HEK293T (cell line): Measurements from ENCODE around the gene HMX1.

Experiments used
- CTCF ChIA-PET: fragments of 350-600 bp; formaldehyde crosslinking; extraction: SDS; loops from one replicate; lab custom pipeline; 2021; ENCODE audit warnings: antibody characterized with exemption, inconsistent platforms; lab: Yijun Ruan, JAX
- POLR2A ChIA-PET: fragments of 350-600 bp; formaldehyde crosslinking; extraction: SDS; loops from one replicate; lab custom pipeline; 2020; ENCODE audit warnings: antibody characterized with exemption, inconsistent platforms; lab: Yijun Ruan, JAX
- DNase-seq: peaks from one replicate; pipeline ENCODE4 v3.0.0; 2012; ENCODE audit warnings: mixed read lengths; ENCODE audit errors: extremely low spot score
- ARNT ChIP-seq: fragments of 450-650 bp; IDR thresholded peaks from 2 replicates; pipeline ENCODE4 v1.6.1; 2017; ENCODE audit warnings: mild to moderate bottlenecking
- BHLHE40 ChIP-seq: fragments of 450-650 bp; IDR thresholded peaks from 2 replicates; pipeline ENCODE4 v1.6.1; 2016; ENCODE audit warnings: mild to moderate bottlenecking, moderate library complexity, borderline replicate concordance
- CTBP1 ChIP-seq: fragments of 450-650 bp; IDR thresholded peaks from 2 replicates; pipeline ENCODE4 v1.6.1; 2016; ENCODE audit warnings: borderline replicate concordance
- ELF4 ChIP-seq: fragments of 450-650 bp; IDR thresholded peaks from 2 replicates; pipeline ENCODE4 v1.6.1; 2017; ENCODE audit warnings: antibody characterized with exemption
- FOXA1 ChIP-seq: fragments of 450-650 bp; IDR thresholded peaks from 2 replicates; pipeline ENCODE4 v1.6.1; 2016; ENCODE audit warnings: mild to moderate bottlenecking
- FOXK2 ChIP-seq: fragments of 450-650 bp; IDR thresholded peaks from 2 replicates; pipeline ENCODE4 v1.6.1; 2016; ENCODE audit warnings: mild to moderate bottlenecking
- FOXM1 ChIP-seq: fragments of 450-650 bp; IDR thresholded peaks from 2 replicates; pipeline ENCODE4 v1.6.1; 2017; ENCODE audit warnings: mild to moderate bottlenecking, borderline replicate concordance
- HDGF ChIP-seq: fragments of 450-650 bp; IDR thresholded peaks from 2 replicates; pipeline ENCODE4 v1.6.1; 2017; ENCODE audit warnings: antibody characterized with exemption, borderline replicate concordance
- L3MBTL2 ChIP-seq: fragments of 450-650 bp; conservative IDR thresholded peaks from 2 replicates; pipeline ENCODE4 v1.6.1; 2016; ENCODE audit warnings: mild to moderate bottlenecking
- LEF1 ChIP-seq: fragments of 450-650 bp; IDR thresholded peaks from 2 replicates; pipeline ENCODE4 v1.6.1; 2017; ENCODE audit warnings: mild to moderate bottlenecking, borderline replicate concordance
- NFRKB ChIP-seq: fragments of 450-650 bp; IDR thresholded peaks from 2 replicates; pipeline ENCODE4 v1.6.1; 2016; ENCODE audit warnings: mild to moderate bottlenecking, moderate library complexity
- SP1 ChIP-seq: fragments of 450-650 bp; IDR thresholded peaks from 2 replicates; pipeline ENCODE4 v1.6.1; 2017
- SUZ12 ChIP-seq: fragments of 450-650 bp; IDR thresholded peaks from 2 replicates; pipeline ENCODE4 v1.6.1; 2016; ENCODE audit warnings: mild to moderate bottlenecking
- TARDBP ChIP-seq: fragments of 450-650 bp; IDR thresholded peaks from 2 replicates; pipeline ENCODE4 v1.6.1; 2016
- ZNF384 ChIP-seq: fragments of 450-650 bp; IDR thresholded peaks from 2 replicates; pipeline ENCODE4 v1.6.1; 2016
- TF ChIP-seq, protein P1 (sequence below): fragments of 450-650 bp; IDR thresholded peaks from 2 replicates; pipeline ENCODE4 v1.6.1; 2016

The HMX1 gene

DNA sequence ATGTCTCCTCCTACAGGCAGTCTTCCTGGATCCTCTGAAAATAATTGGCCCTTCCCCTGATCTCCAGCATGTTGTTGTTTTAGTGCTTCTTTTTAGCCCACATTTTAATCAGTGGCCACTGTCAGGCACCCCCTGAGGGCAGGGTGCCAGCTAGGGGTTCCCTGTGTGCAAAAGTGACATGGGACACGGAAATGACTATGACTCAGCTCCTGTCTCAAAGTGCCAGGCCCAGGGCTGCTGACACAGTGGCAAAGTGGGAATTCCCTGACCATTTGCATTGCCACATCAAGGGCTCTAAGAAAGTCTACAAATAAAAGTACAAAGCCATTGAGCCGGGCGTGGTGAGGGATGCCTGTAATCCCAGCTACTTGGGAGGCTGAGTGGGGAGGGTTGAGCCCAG is 24.8 kb downstream of the HMX1 start:
- DNase-seq: no peak
- ChIA-PET POLR2A (interaction anchor here (2.0 kb wide), 1 partner anchor 15 kb away, joined by 6 read pairs; no protein-coding TSS in a partner anchor), CTCF (interaction anchor here (0.7 to 1.3 kb wide), 2 partner anchors 9 to 159 kb away, joined by 3 read pairs; no protein-coding TSS in a partner anchor)
- TF ChIP-seq FOXM1 (no peak), ELF4 (no peak), CTBP1 (no peak), SP1 (no peak), LEF1 (no peak), ZNF384 (no peak), FOXK2 (no peak), ARNT (no peak), BHLHE40 (no peak), FOXA1 (no peak)
- TF ChIP-seq, protein P1, sequence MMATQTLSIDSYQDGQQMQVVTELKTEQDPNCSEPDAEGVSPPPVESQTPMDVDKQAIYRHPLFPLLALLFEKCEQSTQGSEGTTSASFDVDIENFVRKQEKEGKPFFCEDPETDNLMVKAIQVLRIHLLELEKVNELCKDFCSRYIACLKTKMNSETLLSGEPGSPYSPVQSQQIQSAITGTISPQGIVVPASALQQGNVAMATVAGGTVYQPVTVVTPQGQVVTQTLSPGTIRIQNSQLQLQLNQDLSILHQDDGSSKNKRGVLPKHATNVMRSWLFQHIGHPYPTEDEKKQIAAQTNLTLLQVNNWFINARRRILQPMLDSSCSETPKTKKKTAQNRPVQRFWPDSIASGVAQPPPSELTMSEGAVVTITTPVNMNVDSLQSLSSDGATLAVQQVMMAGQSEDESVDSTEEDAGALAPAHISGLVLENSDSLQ: no peak

- ChIA-PET CTCF (interaction anchor here (1.3 kb wide), 1 partner anchor 158 kb away, joined by 3 read pairs; no protein-coding TSS in a partner anchor), POLR2A (interaction anchor here (2.0 kb wide), 1 partner anchor 15 kb away, joined by 6 read pairs; no protein-coding TSS in a partner anchor)
- no peak for DNase-seq
- TF ChIP-seq SUZ12 (no peak), ZNF384 (no peak), TARDBP (no peak), CTBP1 (no peak), FOXM1 (no peak), FOXA1 (no peak), ELF4 (no peak), BHLHE40 (no peak), ARNT (no peak)
- TF ChIP-seq, protein P1: no peak
Observed at GRCh38 chr4:8846046-8846720, 25.5 kb downstream of the HMX1 start.

DNA sequence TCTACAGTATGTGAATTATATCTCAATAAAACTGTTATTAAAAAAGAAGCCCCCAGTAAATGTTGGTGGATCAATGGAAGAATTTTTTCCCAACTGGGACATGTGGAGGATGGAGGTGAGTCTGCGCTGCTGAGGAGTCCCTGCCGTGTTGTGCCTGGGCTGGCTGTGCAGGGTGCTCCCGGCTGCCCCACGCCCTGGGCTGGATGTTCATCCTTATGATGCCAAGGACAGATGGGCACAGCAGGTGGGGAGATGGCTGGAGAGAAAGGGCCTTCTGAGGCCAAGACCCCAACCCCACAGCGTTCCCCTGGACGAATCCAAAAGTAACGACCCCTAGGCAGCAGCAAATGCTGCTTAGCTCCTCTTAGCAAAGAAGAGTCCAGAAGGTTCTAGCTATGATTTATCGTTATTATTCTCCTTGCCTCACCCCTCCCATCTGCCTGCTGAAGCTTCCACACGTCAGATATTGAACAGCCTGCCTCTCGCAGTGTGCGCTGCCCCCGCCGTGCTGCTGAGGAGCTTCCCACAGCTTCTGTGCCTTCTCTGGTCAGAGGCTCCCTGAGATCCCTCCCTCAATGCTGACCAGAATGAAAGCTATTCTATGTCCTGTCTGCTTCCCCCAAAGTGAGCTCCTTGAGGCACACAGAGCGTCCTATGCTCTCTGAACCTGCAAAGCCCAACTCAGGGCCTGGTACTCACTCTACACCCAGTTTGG is 26.5 kb downstream of the HMX1 start:
- CTCF ChIA-PET: no interaction called here
- DNase-seq: no peak
- POLR2A ChIA-PET: no interaction called here
- no peak for TF ChIP-seq BHLHE40
- TF ChIP-seq ARNT: no peak
- TF ChIP-seq LEF1: no peak
- no peak for TF ChIP-seq CTBP1
- no peak for TF ChIP-seq SUZ12
- no peak for TF ChIP-seq HDGF
- no peak for TF ChIP-seq SP1
- TF ChIP-seq L3MBTL2: no peak
- TF ChIP-seq ZNF384: no peak
- no peak for TF ChIP-seq FOXA1
- no peak for TF ChIP-seq FOXK2
- TF ChIP-seq NFRKB: no peak
- TF ChIP-seq ELF4: no peak
- no peak for TF ChIP-seq TARDBP
- TF ChIP-seq, protein P1: no peak
- no peak for TF ChIP-seq FOXM1

GRCh38 chr4:8843597-8843996 is 28.0 kb downstream of the HMX1 start:
- DNase-seq: no peak
- CTCF ChIA-PET: interaction anchor here (0.5 kb wide), 1 partner anchor 43 kb away, joined by 5 read pairs; no protein-coding TSS in a partner anchor
- no peak for TF ChIP-seq ARNT
- no peak for TF ChIP-seq LEF1
- no peak for TF ChIP-seq HDGF
- POLR2A ChIA-PET: no interaction called here

- ChIA-PET POLR2A (no interaction called here), CTCF (no interaction called here)
- DNase-seq: no peak
- no peak for TF ChIP-seq NFRKB
- no peak for TF ChIP-seq SUZ12
- TF ChIP-seq ELF4: no peak
- TF ChIP-seq HDGF: no peak
- TF ChIP-seq ZNF384: no peak
- TF ChIP-seq CTBP1: no peak
- TF ChIP-seq, protein P1: no peak
- TF ChIP-seq L3MBTL2: no peak
- no peak for TF ChIP-seq TARDBP
- no peak for TF ChIP-seq FOXM1
- TF ChIP-seq ARNT: no peak
- no peak for TF ChIP-seq FOXA1
- no peak for TF ChIP-seq FOXK2
- no peak for TF ChIP-seq SP1
- TF ChIP-seq LEF1: no peak
- no peak for TF ChIP-seq BHLHE40
Observed at GRCh38 chr4:8842614-8843013, 29.0 kb downstream of the HMX1 start.
